ENCODE results near the gene BIVM.
A peak's percentile ranks its signal among the peaks of the same experiment; 100 is the strongest.

BIVM gene

GRCh38 chr13:102845289-102845629, 46.3 kb downstream of the BIVM start:
- TF ChIP-seq USF1 (IDR thresholded peaks at IDR 0.05) (no peak), CEBPB (IDR thresholded peaks at IDR 0.05) (no peak), EGR1 (IDR thresholded peaks at IDR 0.05) (no peak), TEAD4 (IDR thresholded peaks at IDR 0.05) (no peak), EP300 (IDR thresholded peaks at IDR 0.05; ENCODE audit: borderline replicate concordance) (no peak), YY1 (IDR thresholded peaks at IDR 0.05; ENCODE audit: low read depth) (no peak), TAF1 (IDR thresholded peaks at IDR 0.05; ENCODE audit: low read depth) (no peak), NFIC (IDR thresholded peaks at IDR 0.05) (no peak), CREB1 (IDR thresholded peaks at IDR 0.05; ENCODE audit: low read depth) (no peak)
- TF ChIP-seq, protein P1, sequence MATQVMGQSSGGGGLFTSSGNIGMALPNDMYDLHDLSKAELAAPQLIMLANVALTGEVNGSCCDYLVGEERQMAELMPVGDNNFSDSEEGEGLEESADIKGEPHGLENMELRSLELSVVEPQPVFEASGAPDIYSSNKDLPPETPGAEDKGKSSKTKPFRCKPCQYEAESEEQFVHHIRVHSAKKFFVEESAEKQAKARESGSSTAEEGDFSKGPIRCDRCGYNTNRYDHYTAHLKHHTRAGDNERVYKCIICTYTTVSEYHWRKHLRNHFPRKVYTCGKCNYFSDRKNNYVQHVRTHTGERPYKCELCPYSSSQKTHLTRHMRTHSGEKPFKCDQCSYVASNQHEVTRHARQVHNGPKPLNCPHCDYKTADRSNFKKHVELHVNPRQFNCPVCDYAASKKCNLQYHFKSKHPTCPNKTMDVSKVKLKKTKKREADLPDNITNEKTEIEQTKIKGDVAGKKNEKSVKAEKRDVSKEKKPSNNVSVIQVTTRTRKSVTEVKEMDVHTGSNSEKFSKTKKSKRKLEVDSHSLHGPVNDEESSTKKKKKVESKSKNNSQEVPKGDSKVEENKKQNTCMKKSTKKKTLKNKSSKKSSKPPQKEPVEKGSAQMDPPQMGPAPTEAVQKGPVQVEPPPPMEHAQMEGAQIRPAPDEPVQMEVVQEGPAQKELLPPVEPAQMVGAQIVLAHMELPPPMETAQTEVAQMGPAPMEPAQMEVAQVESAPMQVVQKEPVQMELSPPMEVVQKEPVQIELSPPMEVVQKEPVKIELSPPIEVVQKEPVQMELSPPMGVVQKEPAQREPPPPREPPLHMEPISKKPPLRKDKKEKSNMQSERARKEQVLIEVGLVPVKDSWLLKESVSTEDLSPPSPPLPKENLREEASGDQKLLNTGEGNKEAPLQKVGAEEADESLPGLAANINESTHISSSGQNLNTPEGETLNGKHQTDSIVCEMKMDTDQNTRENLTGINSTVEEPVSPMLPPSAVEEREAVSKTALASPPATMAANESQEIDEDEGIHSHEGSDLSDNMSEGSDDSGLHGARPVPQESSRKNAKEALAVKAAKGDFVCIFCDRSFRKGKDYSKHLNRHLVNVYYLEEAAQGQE (IDR thresholded peaks at IDR 0.05; ENCODE audit: low read depth), result no peak
- TF ChIP-seq, protein P2, sequence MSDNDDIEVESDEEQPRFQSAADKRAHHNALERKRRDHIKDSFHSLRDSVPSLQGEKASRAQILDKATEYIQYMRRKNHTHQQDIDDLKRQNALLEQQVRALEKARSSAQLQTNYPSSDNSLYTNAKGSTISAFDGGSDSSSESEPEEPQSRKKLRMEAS (IDR thresholded peaks at IDR 0.05), result no peak

DNA sequence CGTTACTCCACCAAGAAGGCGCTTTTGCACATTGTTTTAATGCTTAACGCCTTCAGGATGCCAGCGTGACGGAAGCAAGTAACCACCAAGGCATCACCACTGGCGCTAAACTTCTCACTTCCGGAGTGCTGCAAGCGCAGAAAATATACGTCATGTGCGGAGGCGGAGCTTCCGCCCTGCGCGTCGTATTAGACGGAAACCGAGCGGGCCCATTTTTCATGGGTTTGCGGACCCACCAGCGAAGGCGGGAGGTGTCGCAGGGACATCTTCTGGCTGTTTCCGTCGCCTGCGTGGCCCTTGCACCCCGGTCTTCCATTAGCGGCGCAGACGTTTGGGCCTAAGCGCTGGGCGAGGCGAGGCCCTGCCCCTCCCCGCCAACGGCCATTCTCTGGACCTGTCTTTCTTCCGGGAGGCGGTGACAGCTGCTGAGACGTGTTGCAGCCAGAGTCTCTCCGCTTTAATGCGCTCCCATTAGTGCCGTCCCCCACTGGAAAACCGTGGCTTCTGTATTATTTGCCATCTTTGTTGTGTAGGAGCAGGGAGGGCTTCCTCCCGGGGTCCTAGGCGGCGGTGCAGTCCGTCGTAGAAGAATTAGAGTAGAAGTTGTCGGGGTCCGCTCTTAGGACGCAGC, 46.8 kb downstream of the BIVM start, which contains the start of gene ERCC5:
TSS of gene ERCC5 (plus strand) at position 403 of the 631 bp plus-strand sequence. CDS start 235 bp downstream, outside the sequence.
- TF ChIP-seq ZBTB7A (IDR thresholded peaks at IDR 0.05; ENCODE audit: low read depth) (no peak), FOXM1 (IDR thresholded peaks at IDR 0.05; ENCODE audit: borderline replicate concordance, low read depth) (peak; percentile 30; the same call in 1 of the 2 replicates), TEAD4 (IDR thresholded peaks at IDR 0.05) (peak; percentile 41), TAF1 (IDR thresholded peaks at IDR 0.05; ENCODE audit: low read depth) (peak; percentile 51; the same call in 1 of the 2 replicates), TCF12 (IDR thresholded peaks at IDR 0.05; ENCODE audit: low read depth) (peak; percentile 66), YY1 (IDR thresholded peaks at IDR 0.05; ENCODE audit: low read depth) (peak; percentile 81), USF1 (IDR thresholded peaks at IDR 0.05) (peak; percentile 52), CREB1 (IDR thresholded peaks at IDR 0.05; ENCODE audit: low read depth) (peak; percentile 97), EGR1 (IDR thresholded peaks at IDR 0.05) (peak; percentile 88), RAD21 (IDR thresholded peaks at IDR 0.05; ENCODE audit: low read depth) (no peak), EP300 (IDR thresholded peaks at IDR 0.05; ENCODE audit: borderline replicate concordance) (peak; percentile 18; the same call in 1 of the 2 replicates), CEBPB (IDR thresholded peaks at IDR 0.05) (peak; percentile 15; the same call in 1 of the 2 replicates), NFIC (IDR thresholded peaks at IDR 0.05) (peak; percentile 5; the same call in 1 of the 2 replicates)
- TF ChIP-seq, protein P2 (IDR thresholded peaks at IDR 0.05), result peak; percentile 90
- TF ChIP-seq, protein P1 (IDR thresholded peaks at IDR 0.05; ENCODE audit: low read depth), result no peak

GRCh38 chr13:102846261-102847015, 47.5 kb downstream of the BIVM start:
- TF ChIP-seq TCF12 (IDR thresholded peaks at IDR 0.05; ENCODE audit: low read depth), result no peak
- no peak for TF ChIP-seq EP300 (IDR thresholded peaks at IDR 0.05; ENCODE audit: borderline replicate concordance)
- TF ChIP-seq CEBPB (IDR thresholded peaks at IDR 0.05), result peak; percentile 43; the same call in 1 of the 2 replicates
- no peak for TF ChIP-seq EGR1 (IDR thresholded peaks at IDR 0.05)
- TF ChIP-seq RAD21 (IDR thresholded peaks at IDR 0.05; ENCODE audit: low read depth), result no peak
- TF ChIP-seq NFIC (IDR thresholded peaks at IDR 0.05), result no peak
- no peak for TF ChIP-seq USF1 (IDR thresholded peaks at IDR 0.05)

DNA sequence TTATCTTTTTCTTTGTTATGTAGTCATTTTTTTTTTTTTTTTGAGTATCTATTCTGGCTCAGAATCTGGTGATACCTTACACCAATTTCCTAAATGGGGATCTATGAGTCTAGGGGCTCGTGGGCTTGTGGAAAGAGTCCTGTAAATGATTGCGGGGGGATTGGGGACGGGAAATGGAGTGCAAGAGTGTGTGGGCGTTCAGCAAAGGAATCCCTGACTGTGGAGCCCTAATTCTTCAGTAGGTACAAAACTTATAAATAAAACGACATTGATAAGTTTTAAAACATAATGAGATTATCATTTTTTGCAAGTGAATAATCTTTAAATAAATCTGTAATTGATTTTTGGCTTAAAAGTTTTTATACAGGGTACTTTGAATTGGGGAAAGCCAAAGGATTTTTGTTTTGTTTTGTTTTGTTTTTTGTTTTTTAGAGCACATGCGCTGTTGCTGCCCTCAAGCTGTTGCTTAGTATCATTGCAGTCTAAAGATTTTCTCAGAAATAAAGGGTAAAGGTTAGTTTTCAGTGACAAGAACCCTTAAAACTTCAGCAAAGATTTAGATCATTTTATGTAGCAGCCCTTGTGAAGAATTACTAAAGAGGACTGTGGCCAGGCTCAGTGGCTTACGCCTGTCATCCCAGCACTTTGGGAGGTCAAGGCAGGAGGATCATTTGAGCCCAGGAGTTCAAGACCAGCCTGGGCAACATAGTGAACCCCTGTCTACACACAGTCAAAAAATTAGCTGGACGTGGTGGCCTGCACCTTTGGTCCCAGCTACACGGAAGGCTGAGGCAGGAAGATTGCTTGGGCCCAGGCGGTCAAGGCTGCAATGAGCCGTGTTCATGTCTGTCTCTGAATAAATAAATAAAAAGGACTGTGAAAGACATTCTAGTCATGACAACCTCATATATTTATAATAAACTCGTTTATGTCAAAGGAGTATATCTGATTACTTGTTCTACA, 48.6 kb downstream of the BIVM start:
- TF ChIP-seq ZBTB7A (IDR thresholded peaks at IDR 0.05; ENCODE audit: low read depth), result no peak
- TF ChIP-seq EGR1 (IDR thresholded peaks at IDR 0.05), result 0 out of 2 replicates have a peak, but pooled peaks have one; percentile 46
- no peak for TF ChIP-seq YY1 (IDR thresholded peaks at IDR 0.05; ENCODE audit: low read depth)
- peak; percentile 66 for TF ChIP-seq RAD21 (IDR thresholded peaks at IDR 0.05; ENCODE audit: low read depth)
